Neutrophil (primary cell): Measurements from ENCODE around the gene LTN1.
"Not testable (repeated sequence)": the region's sequence is repeated elsewhere in the genome, so short reads cannot be mapped to it uniquely, and the experiment has no call there.

Source experiments
- H3K27ac ChIP-seq: fragments of 200-600 bp; sonication (generic); 2 replicates; pipeline ENCODE4 v1.5.1; 2016; ENCODE audit warnings: mild to moderate bottlenecking, moderate library complexity
- H3K27me3 ChIP-seq: fragments of 200-600 bp; sonication (generic); 2 replicates; pipeline ENCODE4 v1.6.0; 2016; ENCODE audit warnings: mild to moderate bottlenecking
- H3K36me3 ChIP-seq: fragments of 200-600 bp; sonication (generic); 2 replicates; pipeline ENCODE4 v1.5.1; 2017
- H3K4me1 ChIP-seq, 2 experiments: fragments of 200-600 bp in 1 of 2; sonication (generic) in 1 of 2; 1 replicate in 1 of 2; 2 replicates in 1 of 2; pipeline versions ENCODE4 v1.5.1 to v1.6.1; 2013 to 2016; ENCODE audit warnings: low read depth in 1 of 2, low read length in 1 of 2, mild to moderate bottlenecking in 1 of 2, moderate library complexity in 1 of 2; ENCODE audit not compliant: control insufficient read depth in 1 of 2, insufficient read depth in 1 of 2
- H3K4me3 ChIP-seq, 2 experiments: fragments of 200-600 bp in 1 of 2; sonication (generic) in 1 of 2; 1 replicate in 1 of 2; 2 replicates in 1 of 2; pipeline ENCODE4 v1.5.1; 2013 to 2016; ENCODE audit warnings: low read depth in 1 of 2, low read length in 1 of 2, mild to moderate bottlenecking in 1 of 2, moderate library complexity in 1 of 2
- H3K9me3 ChIP-seq: fragments of 200-600 bp; sonication (generic); 2 replicates; pipeline ENCODE4 v1.5.1; 2016
- TF ChIP-seq, protein P1 (sequence below): fragments of 200-600 bp; sonication (generic); IDR thresholded peaks from 2 replicates; pipeline ENCODE4 v1.5.1; 2016; ENCODE audit warnings: antibody characterized with exemption

The LTN1 gene

DNA sequence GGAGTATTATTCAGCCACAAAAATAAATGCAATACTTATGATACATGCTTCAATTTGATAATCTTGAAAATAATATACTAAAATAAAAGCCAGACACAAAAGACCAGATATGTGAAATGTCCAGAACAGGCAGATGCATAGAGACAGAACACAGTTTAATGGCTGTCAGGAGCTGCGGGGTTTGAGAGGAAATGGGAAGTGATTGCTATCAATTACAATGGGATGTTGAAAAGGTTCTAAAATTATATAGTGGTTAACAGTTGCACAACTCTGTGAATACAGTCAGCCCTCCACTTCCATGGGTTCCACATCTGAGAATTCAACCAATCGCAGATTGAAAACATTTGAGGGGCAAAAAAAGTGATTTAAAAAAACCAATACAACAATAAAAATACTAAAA, 54.0 kb downstream of the LTN1 start:
- peaks cover 30 to 49% of the 10 kb centered on the region in 2 experiments for H3K4me1 ChIP-seq
- TF ChIP-seq, protein P1, sequence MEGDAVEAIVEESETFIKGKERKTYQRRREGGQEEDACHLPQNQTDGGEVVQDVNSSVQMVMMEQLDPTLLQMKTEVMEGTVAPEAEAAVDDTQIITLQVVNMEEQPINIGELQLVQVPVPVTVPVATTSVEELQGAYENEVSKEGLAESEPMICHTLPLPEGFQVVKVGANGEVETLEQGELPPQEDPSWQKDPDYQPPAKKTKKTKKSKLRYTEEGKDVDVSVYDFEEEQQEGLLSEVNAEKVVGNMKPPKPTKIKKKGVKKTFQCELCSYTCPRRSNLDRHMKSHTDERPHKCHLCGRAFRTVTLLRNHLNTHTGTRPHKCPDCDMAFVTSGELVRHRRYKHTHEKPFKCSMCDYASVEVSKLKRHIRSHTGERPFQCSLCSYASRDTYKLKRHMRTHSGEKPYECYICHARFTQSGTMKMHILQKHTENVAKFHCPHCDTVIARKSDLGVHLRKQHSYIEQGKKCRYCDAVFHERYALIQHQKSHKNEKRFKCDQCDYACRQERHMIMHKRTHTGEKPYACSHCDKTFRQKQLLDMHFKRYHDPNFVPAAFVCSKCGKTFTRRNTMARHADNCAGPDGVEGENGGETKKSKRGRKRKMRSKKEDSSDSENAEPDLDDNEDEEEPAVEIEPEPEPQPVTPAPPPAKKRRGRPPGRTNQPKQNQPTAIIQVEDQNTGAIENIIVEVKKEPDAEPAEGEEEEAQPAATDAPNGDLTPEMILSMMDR, result no peak
- peak overlapping the region; percentile 34 for H3K27ac ChIP-seq
- H3K36me3 ChIP-seq, result peaks cover 55% of the 10 kb centered on the region
- no peaks in the 10 kb centered on the region for H3K27me3 ChIP-seq
- H3K9me3 ChIP-seq, result no peaks in the 10 kb centered on the region
- peak overlapping the region in 1 of 2 experiments; percentile 10 for H3K4me3 ChIP-seq

DNA sequence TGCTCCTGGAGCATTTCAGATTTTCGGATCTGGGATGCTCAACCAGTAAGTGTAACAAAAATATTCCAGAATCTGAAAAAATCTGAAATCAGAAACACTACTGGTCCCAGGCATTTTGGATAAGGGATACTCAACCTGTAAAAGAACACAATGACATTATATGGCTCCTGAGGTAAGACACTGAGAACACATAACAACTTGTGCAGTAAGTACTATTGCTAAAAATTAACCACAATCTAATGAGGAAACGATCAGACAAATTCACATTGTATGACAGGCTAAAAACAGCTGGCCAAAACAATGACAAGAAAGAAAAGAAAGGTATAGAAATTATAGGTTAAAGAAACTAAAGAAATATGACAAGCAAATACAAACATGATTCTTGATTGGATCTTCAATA, 54.9 kb downstream of the LTN1 start:
- Histone ChIP-seq H3K27me3 (no peaks in the 10 kb centered on the region), H3K4me1 (peaks cover 27 to 45% of the 10 kb centered on the region in 2 experiments), H3K36me3 (peaks cover 53% of the 10 kb centered on the region), H3K9me3 (no peaks in the 10 kb centered on the region), H3K4me3 (no peak overlapping the region), H3K27ac (peak overlapping the region; percentile 31)
- TF ChIP-seq, protein P1, result no peak

GRCh38 chr21:28936721-28937120, 56.0 kb downstream of the LTN1 start:
- TF ChIP-seq, protein P1, result no peak
- Histone ChIP-seq H3K27ac (no peak overlapping the region), H3K27me3 (no peaks in the 10 kb centered on the region), H3K9me3 (no peaks in the 10 kb centered on the region), H3K4me1 (peaks cover 21 to 39% of the 10 kb centered on the region in 2 experiments), H3K4me3 (no peak overlapping the region), H3K36me3 (peaks cover 58% of the 10 kb centered on the region)

- no peak overlapping the region for H3K4me3 ChIP-seq
- TF ChIP-seq, protein P1, result no peak
- H3K27ac ChIP-seq, result no peak overlapping the region
- H3K9me3 ChIP-seq, result no peaks in the 10 kb centered on the region
- peaks cover 62% of the 10 kb centered on the region for H3K36me3 ChIP-seq
- peaks cover 21 to 38% of the 10 kb centered on the region in 2 experiments for H3K4me1 ChIP-seq
- no peaks in the 10 kb centered on the region for H3K27me3 ChIP-seq
Observed at GRCh38 chr21:28936036-28936435, 56.6 kb downstream of the LTN1 start.

GRCh38 chr21:28932717-28933116, 60.0 kb downstream of the LTN1 start:
- TF ChIP-seq, protein P1, result no peak
- Histone ChIP-seq H3K36me3 (peaks cover 78% of the 10 kb centered on the region), H3K4me1 (peaks cover 5 to 14% of the 10 kb centered on the region in 2 experiments), H3K4me3 (no peak overlapping the region), H3K9me3 (no peaks in the 10 kb centered on the region), H3K27me3 (no peaks in the 10 kb centered on the region), H3K27ac (no peak overlapping the region)

GRCh38 chr21:28931708-28932372, 60.8 kb downstream of the LTN1 start:
- H3K27ac ChIP-seq, H3K4me3 ChIP-seq, H3K4me1 ChIP-seq, H3K27me3 ChIP-seq, H3K9me3 ChIP-seq: not testable (repeated sequence)
- H3K36me3 ChIP-seq, result peaks cover 81% of the 10 kb centered on the region
